Embryonic facial prominence (tissue), 1 donor: ENCODE measurements around the gene QSOX1.

ENCODE experiments used
- DNase-seq: peaks from one replicate; pipeline ENCODE4 v3.0.0-alpha.2; 2016; ENCODE audit errors: extremely low spot score

Gene QSOX1

GRCh38 chr1:180151508-180151907 is 3.2 kb upstream of the QSOX1 start:
- no peak for DNase-seq

GRCh38 chr1:180152588-180152987 is 2.1 kb upstream of the QSOX1 start:
- DNase-seq, result no peak

- DNase-seq, result no peak
Measured at GRCh38 chr1:180153032-180153431, 1.6 kb upstream of the QSOX1 start.

- DNase-seq, result no peak
Measured at GRCh38 chr1:180154003-180154324, 705 bp upstream of the QSOX1 start.

DNA sequence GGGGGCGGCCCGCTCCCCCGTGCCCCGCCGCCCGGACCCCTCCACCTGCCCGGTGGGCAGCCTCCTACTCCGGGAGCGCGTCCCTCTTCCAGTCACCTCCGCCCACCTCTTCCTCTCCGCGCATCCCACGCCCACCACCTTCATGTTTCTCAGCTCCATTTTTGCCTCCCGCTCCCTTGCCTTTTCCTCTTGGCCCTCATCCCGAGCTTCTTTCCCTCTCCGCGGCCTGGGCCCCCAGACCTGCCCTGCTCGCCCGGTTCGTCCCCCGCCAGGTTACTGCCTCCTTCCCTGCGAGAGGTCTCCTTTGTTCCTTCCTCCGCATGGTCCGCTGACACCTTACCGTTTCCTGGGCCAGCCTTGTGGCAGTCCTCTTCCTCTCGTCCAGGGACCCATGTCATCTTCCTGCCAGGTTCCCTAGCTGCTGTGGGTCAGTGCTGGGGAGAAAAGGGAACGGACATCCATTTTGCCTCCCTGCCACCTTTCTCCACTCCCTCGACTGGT is 563 bp downstream of the QSOX1 start:
- no peak for DNase-seq

DNA sequence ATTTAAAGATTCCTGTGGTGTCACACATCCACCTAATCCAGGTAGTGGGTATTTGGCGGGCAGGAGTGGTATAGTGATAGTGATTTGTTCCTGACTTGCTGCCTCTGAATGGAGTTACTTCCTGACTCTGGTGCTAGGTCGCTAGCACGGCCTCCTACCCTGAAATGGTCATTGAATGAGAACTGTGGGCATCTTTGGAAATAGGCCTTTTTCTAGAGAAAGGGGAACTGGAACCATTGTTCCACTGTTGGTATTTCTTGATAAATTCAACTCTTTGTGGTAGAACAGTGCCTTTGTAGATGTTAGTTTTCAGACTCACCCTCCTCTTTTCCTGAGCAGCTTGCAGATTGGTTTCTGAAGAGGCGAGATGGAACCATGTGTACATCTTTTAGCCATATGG is 1.5 kb downstream of the QSOX1 start:
- DNase-seq, result no peak

- no peak for DNase-seq
Measured at GRCh38 chr1:180156631-180157091, 2.0 kb downstream of the QSOX1 start.

DNA sequence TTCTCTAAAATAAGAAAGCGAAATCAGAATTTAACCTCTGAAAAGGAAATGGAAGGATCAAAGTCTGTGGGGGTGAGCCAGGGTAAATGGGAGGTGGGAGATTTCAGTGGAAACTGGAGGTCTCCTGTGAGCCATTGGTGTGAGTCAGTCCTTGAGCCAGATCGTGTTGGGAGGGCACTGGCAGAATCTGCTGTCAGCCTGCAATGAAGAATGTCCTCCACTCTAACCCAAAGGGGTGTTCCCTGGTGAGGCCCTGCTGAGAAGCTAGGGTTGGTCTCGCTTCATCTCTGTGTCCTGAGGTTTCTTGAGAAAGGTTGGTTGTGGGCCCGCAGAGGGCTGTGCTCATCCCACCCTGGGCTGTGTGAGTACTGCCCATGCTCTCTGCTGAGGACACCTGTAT is 2.4 kb downstream of the QSOX1 start:
- no peak for DNase-seq

- no peak for DNase-seq
Measured at GRCh38 chr1:180157576-180158057, 2.9 kb downstream of the QSOX1 start.

DNA sequence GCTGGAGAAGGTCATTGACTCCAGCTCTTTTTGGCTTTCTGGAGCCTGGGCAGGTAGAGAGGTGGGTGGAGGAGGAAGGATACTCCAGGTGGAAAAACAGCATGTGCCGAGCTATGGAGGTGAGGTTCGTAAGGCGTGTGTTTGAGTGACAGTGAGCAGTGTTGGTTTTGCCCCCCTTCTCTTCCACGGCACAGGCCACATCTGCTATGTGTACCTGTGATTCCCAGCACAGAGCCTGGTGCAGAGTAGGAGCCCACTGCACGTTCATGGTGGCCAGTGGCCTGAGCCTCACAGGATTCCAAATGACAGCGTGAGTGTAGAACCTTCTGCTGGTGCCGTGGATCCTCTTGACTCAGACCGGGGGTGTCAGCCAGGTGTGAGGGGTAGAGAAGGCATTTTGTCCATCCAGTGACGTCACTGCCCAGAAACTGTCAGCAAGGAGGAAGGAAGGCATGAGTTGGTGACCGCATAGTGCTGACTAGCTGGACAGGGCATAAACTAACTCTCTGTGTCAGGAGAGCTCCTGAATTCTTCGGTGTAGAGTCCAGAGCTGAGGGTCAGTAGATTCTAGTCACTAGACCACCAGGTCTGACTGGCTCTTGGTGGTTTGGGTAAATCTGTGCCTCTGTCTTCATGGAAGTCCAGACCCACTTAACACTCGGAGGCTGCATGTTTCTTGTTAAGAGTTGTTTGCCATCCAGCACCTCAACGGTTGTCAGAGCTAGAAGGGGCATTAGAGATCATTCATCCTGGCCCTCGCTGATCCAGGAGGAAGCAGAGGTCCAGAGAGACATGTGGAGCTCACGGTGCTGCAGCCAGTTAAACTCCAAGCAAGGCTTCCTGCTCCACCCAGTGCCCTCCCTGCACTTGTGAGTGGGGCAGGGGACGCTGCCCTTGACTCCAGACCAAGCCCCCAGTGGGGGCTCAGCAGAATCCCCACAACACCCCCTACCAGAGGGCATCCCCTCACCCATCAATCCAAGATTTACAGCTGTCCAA is 3.8 kb downstream of the QSOX1 start:
- DNase-seq, result no peak

- no peak for DNase-seq
Measured at GRCh38 chr1:180160357-180160756, 5.7 kb downstream of the QSOX1 start.

GRCh38 chr1:180163041-180163440 is 8.4 kb downstream of the QSOX1 start:
- DNase-seq, result no peak

- DNase-seq, result no peak
Measured at GRCh38 chr1:180165096-180165495, 10.4 kb downstream of the QSOX1 start.

GRCh38 chr1:180165509-180166435 is 11.1 kb downstream of the QSOX1 start:
- DNase-seq, result no peak

DNA sequence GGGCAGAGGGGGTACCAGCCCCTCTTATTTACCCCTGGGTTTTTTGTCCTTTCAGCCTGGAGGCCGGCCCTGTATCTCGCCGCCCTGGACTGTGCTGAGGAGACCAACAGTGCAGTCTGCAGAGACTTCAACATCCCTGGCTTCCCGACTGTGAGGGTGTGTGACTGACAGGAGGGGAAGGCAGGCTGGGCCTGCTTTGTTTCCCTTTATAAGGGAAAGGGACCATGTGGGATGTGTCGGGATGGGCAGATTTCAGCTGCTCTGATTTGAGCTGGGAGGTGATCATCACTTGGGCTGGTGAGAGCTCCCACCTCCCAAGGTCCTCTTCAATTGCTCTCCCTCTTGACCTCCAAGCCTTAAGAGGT is 11.7 kb downstream of the QSOX1 start:
- no peak for DNase-seq

GRCh38 chr1:180167021-180167701 is 12.5 kb downstream of the QSOX1 start:
- no peak for DNase-seq

DNA sequence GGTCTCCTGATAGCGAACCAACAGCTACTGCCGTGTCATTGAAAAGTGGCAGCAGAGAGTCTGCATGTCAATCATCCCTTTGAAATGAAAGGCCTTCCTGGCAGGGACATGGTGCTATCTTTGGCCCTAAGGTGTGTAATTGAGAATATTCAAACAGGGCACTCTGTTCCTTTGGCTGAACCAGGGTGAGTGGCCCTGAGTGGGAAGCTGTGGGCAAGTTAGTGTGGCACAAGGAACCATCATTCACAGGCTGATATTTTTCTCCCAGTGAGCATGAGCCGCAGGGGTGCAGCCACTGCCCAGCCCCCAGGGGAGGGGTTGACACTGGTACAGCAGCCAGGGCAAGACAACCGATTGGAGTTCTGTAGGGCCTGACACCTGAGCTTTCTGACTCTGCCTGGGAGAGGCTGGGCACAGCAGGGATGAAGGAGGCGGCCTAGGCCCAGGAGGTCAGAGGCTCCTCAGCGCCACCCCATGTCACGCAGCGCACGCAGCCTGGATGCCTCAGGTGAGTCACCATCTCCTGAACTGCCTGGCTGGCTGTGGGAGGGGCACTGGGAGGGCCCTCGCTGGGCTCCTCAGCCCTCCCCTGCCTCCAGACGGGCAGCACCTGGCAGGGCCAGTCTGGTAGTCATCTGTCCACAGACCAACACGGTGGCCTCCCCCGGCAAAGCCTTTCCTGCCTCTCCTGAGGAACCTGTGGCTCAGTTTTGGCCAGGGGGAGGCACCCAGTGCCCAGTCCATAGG is 13.2 kb downstream of the QSOX1 start:
- DNase-seq, result no peak

- DNase-seq, result no peak
Measured at GRCh38 chr1:180168786-180169639, 14.3 kb downstream of the QSOX1 start.

DNA sequence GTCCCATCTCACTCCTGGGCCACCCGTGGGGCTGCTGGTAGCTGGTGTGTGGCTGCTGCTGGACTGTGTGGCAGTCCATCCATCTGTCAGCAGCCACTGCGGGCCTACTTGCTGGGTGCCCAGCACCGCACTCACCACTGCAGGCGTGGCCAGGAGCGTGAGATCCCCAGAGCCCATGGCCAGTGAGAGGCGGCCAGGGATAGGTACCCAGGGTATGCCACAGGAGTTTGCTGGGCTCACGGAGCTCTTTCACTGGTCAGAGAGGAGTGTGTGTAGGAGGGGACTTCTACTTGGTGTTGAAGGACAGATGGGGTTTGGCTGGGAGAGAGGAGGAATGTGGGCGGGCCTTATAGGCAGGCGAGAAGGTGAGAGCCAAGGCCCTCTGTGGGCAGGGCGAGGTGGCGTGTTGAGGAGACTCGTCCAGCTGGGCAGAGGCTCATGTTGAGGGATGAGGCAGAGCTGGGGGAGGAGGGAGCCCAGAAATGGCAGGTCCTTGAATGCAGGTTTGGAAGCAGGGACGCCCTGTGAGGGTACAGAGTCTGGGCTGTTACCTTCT is 15.0 kb downstream of the QSOX1 start:
- DNase-seq, result no peak
